NCI-H510A (cell line): ENCODE measurements around the gene BIRC5.

Experiments
- DNase-seq: peaks from one replicate; lab custom pipeline; 2025; lab: John Stamatoyannopoulos, UW

Gene BIRC5

GRCh38 chr17:78184351-78184750 is 29.7 kb upstream of the BIRC5 start:
- no peak for DNase-seq

DNA sequence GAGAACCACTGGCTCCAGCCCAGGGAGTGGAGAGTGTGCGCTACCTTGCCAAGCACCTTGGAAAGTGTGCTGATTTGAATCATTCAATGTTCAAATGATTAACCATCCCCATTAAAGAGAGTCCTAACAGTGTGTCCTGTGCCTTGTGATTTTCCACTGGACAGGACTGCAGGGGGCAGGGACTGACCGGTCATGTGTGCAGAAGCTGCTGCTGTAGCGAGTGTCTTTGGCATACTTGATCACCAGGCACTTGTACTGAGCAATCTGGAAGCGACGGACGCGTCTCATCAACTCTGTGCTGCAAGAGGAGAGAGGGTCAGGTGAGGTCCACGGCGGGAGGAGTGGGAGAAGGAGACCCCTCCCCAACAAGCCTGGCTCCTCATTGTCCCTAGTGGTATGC is 29.2 kb upstream of the BIRC5 start:
- no peak for DNase-seq

- DNase-seq = no peak
Observed at GRCh38 chr17:78185981-78186691, 27.9 kb upstream of the BIRC5 start.

DNA sequence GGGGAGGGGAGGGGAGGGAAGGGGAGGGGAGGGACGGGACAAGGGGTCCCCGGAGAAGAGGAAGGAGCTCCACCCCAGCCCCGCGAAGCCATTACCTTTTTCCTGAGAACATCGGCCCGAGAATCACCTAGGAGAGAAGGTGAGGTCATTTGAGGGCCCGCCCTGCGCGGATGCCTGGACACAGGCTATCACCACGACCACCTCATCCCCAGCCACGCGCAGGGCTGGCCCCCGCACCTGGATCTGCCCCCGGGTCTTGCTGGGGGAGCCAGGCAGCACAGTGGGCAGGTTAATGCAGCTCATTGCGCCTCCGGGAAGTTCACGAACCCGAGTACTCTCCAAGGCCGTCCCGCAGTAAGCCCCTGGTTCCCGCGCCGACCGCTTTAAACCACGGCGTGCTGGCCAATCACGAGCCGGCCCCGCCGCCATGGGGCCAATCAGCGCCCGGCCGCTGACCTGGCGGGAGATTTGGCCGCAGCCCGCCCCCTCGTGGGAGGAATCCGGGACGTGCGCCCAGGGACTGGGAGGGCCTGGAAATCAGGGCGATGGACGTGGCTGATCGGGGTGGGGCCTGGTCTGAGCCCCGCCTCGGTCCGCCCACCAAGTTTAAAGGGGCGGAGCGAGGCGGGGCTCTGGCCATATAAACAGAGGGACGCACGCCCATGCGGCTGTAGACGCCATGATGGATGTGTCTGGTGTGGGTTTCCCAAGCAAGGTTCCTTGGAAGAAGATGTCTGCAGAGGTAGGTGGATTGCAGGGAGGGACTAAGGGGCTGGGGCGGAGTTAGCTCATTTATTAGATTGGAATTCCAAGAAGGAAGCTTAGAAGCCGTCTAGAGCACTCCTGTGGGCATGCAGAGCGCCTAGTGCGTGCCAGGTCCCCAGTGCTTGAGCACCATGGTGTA is 27.1 kb upstream of the BIRC5 start, which contains the start of the genes AFMID and TK1:
Gene AFMID (plus strand): TSS at position 671 of the 904 bp plus-strand sequence. CDS start 9 bp downstream, at position 680.
Gene TK1 (minus strand): TSS at position 361 of the 904 bp plus-strand sequence. CDS start 58 bp downstream, at position 303.
- DNase-seq = peak; percentile 90

- DNase-seq = no peak
Observed at GRCh38 chr17:78196716-78197115, 17.3 kb upstream of the BIRC5 start.

GRCh38 chr17:78197147-78197832 is 16.8 kb upstream of the BIRC5 start:
- no peak for DNase-seq

- no peak for DNase-seq
Observed at GRCh38 chr17:78200451-78200850, 13.6 kb upstream of the BIRC5 start.

DNA sequence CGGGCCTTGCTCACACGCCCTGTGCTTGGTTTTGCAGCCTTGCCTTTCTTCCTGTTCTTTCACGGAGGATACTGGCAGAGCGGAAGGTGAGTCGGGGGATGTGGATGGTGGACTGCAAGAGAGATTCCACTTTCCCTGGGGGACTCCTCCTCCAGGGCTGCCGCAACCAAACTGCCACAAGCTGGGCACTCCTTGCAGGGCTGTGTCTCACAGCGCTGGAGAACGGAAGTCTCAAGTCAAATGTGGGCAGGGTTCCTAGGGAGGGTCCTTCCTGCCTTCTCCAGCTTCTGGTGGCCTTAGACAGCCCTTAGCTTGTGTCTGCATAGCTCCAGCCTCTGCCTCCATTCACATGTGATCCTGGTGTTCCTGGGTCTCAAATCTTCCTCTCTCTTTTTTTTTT is 11.4 kb upstream of the BIRC5 start:
- no peak for DNase-seq

- no peak for DNase-seq
Observed at GRCh38 chr17:78204387-78205123, 9.5 kb upstream of the BIRC5 start.

DNA sequence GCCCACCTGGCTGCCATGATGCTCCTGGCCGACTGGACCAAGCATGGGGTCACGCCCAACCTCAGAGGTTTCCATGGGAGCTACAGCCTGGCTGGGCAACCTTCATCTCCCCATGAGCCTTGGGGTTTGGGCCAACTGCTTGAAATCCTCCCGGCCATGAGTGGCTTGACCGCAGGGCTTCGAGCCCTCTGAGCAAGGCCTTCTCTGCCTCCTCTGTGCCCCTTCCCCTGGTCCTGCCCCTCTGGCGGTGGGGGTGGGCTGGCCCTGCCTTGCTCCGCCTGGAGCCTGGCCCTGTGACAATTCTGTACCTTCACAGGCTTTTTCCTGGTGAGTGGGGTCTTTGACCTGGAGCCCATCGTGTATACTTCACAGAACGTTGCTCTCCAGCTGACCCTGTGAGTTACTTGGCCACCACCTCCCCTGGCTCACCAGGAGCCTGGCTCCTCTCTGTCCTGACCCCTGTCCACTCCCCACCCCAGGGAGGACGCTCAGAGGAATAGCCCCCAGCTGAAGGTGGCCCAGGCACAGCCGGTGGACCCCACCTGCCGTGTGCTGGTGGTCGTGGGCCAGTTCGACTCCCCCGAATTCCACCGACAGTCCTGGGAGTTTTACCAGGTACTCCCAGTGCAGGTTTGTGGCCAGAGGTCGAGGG is 8.8 kb upstream of the BIRC5 start:
- DNase-seq = no peak

GRCh38 chr17:78206298-78206697 is 7.8 kb upstream of the BIRC5 start:
- DNase-seq = no peak

GRCh38 chr17:78208486-78208885 is 5.6 kb upstream of the BIRC5 start:
- no peak for DNase-seq

DNA sequence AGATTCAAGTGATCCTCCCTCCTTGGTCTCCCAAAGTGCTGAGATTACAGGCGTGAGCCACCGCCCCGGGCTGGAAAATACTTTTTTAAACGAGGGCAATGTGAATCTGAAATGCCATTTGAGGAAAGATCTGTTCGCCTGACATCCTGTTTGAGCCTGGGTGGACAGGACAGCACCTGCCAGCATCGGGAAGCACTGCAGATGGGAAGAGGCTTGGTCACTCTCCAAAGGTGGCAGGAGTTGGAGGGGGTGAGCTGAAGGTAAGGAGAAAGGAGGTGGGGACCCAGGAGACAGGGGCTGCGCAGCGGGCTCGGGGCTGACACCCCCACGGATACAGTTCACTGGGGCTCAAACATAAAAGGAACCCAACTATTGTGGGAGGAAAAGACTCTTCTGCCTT is 3.9 kb upstream of the BIRC5 start:
- no peak for DNase-seq

DNA sequence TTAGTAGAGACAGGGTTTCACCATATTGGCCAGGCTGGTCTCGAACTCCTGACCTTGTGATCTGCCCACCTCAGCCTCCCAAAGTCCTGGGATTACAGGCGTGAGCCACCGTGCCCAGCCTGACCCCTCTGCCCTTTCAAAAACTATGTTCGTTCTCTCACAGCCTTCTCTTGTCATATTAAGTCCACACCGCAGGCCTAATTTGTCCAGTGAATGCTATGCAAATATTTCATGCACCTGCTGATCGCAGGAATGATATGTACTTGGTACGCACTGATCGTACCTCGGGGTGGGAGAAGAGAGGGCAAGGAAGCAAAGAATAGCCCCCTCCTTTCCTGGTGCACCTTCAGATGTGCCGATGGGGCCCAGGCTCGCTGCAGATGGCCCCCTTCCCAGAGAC is 3.0 kb upstream of the BIRC5 start:
- DNase-seq = no peak

DNA sequence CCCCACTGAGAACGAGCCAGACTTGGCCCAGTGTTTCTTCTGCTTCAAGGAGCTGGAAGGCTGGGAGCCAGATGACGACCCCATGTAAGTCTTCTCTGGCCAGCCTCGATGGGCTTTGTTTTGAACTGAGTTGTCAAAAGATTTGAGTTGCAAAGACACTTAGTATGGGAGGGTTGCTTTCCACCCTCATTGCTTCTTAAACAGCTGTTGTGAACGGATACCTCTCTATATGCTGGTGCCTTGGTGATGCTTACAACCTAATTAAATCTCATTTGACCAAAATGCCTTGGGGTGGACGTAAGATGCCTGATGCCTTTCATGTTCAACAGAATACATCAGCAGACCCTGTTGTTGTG is 631 bp downstream of the BIRC5 start:
- no peak for DNase-seq

DNA sequence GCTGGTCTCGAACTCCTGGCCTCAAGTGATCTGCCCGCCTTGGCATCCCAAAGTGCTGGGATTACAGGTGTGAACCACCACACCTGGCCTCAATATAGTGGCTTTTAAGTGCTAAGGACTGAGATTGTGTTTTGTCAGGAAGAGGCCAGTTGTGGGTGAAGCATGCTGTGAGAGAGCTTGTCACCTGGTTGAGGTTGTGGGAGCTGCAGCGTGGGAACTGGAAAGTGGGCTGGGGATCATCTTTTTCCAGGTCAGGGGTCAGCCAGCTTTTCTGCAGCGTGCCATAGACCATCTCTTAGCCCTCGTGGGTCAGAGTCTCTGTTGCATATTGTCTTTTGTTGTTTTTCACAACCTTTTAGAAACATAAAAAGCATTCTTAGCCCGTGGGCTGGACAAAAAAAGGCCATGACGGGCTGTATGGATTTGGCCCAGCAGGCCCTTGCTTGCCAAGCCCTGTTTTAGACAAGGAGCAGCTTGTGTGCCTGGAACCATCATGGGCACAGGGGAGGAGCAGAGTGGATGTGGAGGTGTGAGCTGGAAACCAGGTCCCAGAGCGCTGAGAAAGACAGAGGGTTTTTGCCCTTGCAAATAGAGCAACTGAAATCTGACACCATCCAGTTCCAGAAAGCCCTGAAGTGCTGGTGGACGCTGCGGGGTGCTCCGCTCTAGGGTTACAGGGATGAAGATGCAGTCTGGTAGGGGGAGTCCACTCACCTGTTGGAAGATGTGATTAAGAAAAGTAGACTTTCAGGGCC is 5.5 kb downstream of the BIRC5 start:
- DNase-seq = peak; percentile 85

GRCh38 chr17:78223061-78223460 is 9.0 kb downstream of the BIRC5 start:
- no peak for DNase-seq

DNA sequence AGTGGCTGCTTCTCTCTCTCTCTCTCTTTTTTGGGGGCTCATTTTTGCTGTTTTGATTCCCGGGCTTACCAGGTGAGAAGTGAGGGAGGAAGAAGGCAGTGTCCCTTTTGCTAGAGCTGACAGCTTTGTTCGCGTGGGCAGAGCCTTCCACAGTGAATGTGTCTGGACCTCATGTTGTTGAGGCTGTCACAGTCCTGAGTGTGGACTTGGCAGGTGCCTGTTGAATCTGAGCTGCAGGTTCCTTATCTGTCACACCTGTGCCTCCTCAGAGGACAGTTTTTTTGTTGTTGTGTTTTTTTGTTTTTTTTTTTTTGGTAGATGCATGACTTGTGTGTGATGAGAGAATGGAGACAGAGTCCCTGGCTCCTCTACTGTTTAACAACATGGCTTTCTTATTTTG is 9.7 kb downstream of the BIRC5 start:
- no peak for DNase-seq

- no peak for DNase-seq
Observed at GRCh38 chr17:78224231-78225087, 10.4 kb downstream of the BIRC5 start.
